WERI-Rb-1 (cell line): ENCODE results near the gene STK17B.

Source experiments
- DNase-seq: peaks from one replicate; pipeline ENCODE4 v3.0.0-alpha.2; 2020
- H3K27ac ChIP-seq: fragments of 250-450 bp; sonication (Bioruptor Pico); 2 replicates; pipeline ENCODE4 v1.5.1; 2020; ENCODE audit warnings: mild to moderate bottlenecking, moderate library complexity
- H3K27me3 ChIP-seq: fragments of 250-450 bp; sonication (Bioruptor Pico); 2 replicates; pipeline ENCODE4 v1.5.1; 2021; ENCODE audit warnings: mild to moderate bottlenecking, low read depth, moderate library complexity; ENCODE audit not compliant: insufficient read depth, severe bottlenecking
- H3K36me3 ChIP-seq: fragments of 250-450 bp; sonication (Bioruptor Pico); 2 replicates; pipeline ENCODE4 v1.5.1; 2020; ENCODE audit warnings: mild to moderate bottlenecking, moderate library complexity
- H3K4me3 ChIP-seq: 2 replicates; pipeline ENCODE4 v1.5.1; 2011; ENCODE audit warnings: low read depth, mild to moderate bottlenecking, control low read depth, low read length
- H3K9me3 ChIP-seq: fragments of 250-450 bp; sonication (Bioruptor Pico); 2 replicates; pipeline ENCODE4 v1.5.1; 2021; ENCODE audit warnings: mild to moderate bottlenecking, moderate library complexity; ENCODE audit not compliant: severe bottlenecking
- CTCF ChIP-seq: IDR thresholded peaks from 2 replicates; pipeline ENCODE4 v1.5.1; 2011; ENCODE audit warnings: low read depth, mild to moderate bottlenecking, control low read depth, inconsistent platforms, low read length

The STK17B gene

GRCh38 chr2:196119926-196120325 lies 51.5 kb downstream of the STK17B start:
- no peak for DNase-seq
- Histone ChIP-seq H3K27ac (no peak overlapping the region), H3K9me3 (no peaks in the 10 kb centered on the region), H3K4me3 (no peak overlapping the region), H3K27me3 (no peaks in the 10 kb centered on the region), H3K36me3 (no peaks in the 10 kb centered on the region)
- TF ChIP-seq CTCF: no peak

GRCh38 chr2:196117214-196117705 lies 54.1 kb downstream of the STK17B start:
- H3K27ac ChIP-seq: no peak overlapping the region
- no peak for TF ChIP-seq CTCF
- no peak overlapping the region for H3K4me3 ChIP-seq
- H3K9me3 ChIP-seq: no peaks in the 10 kb centered on the region
- DNase-seq: no peak
- no peaks in the 10 kb centered on the region for H3K27me3 ChIP-seq
- H3K36me3 ChIP-seq: no peaks in the 10 kb centered on the region

- Histone ChIP-seq H3K27ac (no peak overlapping the region), H3K27me3 (no peaks in the 10 kb centered on the region), H3K36me3 (no peaks in the 10 kb centered on the region), H3K4me3 (no peak overlapping the region), H3K9me3 (no peaks in the 10 kb centered on the region)
- no peak for DNase-seq
- no peak for TF ChIP-seq CTCF
These were observed 58.1 kb downstream of the STK17B start for GRCh38 chr2:196113061-196113974.

- Histone ChIP-seq H3K27me3 (no peaks in the 10 kb centered on the region), H3K9me3 (no peaks in the 10 kb centered on the region), H3K27ac (no peak overlapping the region), H3K36me3 (no peaks in the 10 kb centered on the region), H3K4me3 (no peak overlapping the region)
- no peak for DNase-seq
- no peak for TF ChIP-seq CTCF
These were observed 58.9 kb downstream of the STK17B start for GRCh38 chr2:196112418-196113034.

- H3K27me3 ChIP-seq: no peaks in the 10 kb centered on the region
- no peak for TF ChIP-seq CTCF
- H3K36me3 ChIP-seq: no peaks in the 10 kb centered on the region
- no peaks in the 10 kb centered on the region for H3K9me3 ChIP-seq
- no peak overlapping the region for H3K4me3 ChIP-seq
- no peak overlapping the region for H3K27ac ChIP-seq
- no peak for DNase-seq
These were observed 62.8 kb downstream of the STK17B start for GRCh38 chr2:196108604-196109003.
